DMS 273 (cell line): ENCODE measurements around the gene AJAP1.
A peak's percentile ranks its signal among the peaks of the same experiment; 100 is the strongest.

Experiments used
- DNase-seq: peaks from one replicate; lab custom pipeline; 2025; ENCODE audit not compliant: unreplicated experiment; lab: John Stamatoyannopoulos, UW

The AJAP1 gene

DNA sequence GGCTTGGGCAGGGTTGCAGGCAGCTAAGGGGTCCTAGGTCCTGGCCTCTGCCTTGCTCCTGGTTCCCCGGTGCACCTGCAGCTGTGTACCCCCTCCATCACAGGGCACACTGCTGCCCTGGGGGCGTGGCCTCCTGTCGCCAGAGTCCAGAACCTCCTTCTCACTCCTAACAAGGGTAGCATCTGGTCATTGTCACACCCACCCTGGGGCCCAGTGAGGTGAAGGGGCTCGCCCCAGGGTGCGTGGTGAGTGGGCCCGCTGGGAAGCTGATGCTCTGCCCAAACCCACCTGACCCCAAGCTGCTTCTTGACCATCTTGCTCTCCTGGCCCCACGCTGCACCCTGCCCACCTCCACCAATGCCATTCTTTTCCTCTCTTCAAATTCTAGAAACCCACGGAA lies 44.5 kb downstream of the AJAP1 start:
- DNase-seq: no peak

DNA sequence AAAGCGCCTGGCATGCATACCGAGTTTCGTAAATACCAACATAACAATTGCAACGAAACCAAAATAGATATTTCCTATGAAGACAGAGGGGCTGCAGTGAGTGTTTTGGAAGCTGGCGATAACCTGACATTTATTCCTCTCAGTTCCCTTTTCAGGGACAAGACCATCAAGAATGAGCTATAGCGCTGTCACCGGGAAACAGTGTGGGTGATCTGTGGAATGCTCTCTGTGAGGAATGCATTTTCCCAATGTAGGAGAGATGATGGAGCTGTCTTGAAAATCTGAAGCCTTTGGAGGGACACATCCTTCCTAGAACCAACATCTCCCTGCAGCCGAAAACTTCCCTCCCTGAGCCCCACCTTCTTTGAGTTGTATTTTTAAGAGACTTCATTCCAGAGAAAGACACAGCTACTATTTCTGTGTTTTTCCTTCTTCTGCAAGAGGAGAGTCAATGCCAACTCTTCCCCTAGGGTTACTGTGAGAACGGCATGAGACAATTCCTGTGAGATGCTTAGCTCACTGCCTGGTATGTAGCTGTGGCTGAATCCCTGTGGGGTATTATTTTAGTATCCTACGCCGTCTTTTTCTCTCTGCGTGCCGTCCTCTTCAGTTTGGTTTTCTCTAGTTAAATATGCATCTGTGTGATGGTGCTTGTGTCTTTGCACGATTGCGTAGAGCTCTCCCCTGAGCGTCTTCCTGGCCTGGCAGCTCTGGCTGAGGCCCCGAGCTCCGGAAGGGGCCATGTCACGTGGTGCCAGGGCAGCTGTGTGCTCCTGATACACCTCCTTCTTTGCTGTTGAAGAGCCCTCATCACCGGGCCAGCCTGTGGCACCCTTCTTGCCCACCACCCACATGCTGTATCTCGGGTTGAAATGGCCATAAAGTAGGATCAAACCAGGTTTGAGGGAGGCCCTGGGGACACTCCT lies 45.2 kb downstream of the AJAP1 start:
- no peak for DNase-seq

- DNase-seq: peak; percentile 30
Observed at GRCh38 chr1:4700801-4701200, 46.4 kb downstream of the AJAP1 start.

GRCh38 chr1:4701276-4701675 lies 46.9 kb downstream of the AJAP1 start:
- DNase-seq: no peak

DNA sequence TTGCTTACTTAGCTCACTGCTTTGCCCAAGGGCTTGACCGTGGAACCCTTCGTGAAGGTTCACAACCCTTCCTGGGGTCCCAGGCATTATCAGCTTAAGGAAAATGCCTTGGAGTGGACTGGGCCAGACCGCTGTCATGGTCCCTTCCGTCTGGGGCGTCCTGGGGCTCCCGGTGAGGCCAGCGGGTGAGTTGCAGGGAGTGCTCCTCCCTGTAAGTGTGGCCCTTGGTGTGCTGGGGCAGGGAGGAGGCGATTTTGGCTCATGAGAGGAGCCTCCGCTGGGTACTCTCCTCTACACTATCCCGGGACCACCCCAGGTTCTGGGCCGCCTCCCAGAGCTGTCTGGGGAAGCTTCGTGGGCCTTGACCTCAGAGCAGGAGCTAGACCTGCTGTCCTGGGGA lies 48.1 kb downstream of the AJAP1 start:
- no peak for DNase-seq

DNA sequence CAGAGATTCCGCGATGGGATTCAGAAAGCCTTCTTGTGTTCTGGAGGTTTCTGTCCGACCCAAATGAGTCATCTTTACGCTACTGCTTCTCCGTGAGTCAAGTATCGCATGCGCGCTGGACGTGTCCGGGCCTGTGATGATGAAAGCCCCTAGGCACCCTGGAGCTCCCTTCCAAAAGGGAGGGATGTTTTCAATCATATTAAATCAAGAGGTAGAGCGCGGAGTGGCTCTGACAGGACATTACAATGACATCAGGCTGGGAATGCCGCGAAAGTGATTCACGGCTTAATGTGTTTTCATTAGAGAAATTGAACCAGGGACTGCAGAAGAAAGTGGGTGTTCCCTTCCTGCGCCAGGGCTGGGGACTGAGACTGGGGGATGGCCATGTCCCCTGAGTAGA lies 48.5 kb downstream of the AJAP1 start:
- no peak for DNase-seq

- DNase-seq: no peak
Observed at GRCh38 chr1:4703646-4704045, 49.2 kb downstream of the AJAP1 start.

DNA sequence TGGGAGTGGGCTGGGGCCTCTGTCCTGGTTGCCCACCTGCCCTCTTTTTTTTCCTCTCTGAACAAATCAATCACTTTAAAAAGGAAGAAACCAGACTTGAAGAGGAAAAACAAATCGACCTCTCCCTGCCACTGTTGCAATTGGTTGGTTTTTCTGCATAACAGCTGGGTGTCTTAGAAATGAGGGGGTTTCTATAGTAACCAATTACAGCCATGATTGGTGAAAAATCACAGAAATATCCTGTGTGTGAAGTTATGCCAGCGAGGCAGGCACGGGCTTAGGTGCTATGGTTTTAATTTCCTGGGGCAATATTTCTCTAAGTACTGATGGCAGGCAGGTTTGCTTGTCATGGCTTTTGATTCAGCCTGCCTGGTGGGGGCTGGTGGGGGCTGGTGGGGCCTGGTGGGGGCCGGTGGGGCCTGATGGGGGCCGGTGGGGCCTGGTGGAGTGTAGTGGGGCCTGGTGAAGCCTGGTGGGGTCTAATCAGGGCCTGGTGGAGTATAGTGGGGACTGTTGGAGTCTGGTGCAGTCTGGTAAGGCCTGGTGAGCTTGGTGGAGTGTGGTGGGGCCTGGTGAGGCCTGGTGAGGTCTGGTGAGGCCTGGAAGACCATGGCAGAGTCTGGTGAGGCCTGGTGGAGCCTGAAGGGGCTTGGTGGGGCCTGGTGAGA lies 54.6 kb downstream of the AJAP1 start:
- no peak for DNase-seq

- DNase-seq: no peak
Observed at GRCh38 chr1:4709641-4710040, 55.2 kb downstream of the AJAP1 start.

GRCh38 chr1:4710592-4711415 lies 56.4 kb downstream of the AJAP1 start:
- no peak for DNase-seq

DNA sequence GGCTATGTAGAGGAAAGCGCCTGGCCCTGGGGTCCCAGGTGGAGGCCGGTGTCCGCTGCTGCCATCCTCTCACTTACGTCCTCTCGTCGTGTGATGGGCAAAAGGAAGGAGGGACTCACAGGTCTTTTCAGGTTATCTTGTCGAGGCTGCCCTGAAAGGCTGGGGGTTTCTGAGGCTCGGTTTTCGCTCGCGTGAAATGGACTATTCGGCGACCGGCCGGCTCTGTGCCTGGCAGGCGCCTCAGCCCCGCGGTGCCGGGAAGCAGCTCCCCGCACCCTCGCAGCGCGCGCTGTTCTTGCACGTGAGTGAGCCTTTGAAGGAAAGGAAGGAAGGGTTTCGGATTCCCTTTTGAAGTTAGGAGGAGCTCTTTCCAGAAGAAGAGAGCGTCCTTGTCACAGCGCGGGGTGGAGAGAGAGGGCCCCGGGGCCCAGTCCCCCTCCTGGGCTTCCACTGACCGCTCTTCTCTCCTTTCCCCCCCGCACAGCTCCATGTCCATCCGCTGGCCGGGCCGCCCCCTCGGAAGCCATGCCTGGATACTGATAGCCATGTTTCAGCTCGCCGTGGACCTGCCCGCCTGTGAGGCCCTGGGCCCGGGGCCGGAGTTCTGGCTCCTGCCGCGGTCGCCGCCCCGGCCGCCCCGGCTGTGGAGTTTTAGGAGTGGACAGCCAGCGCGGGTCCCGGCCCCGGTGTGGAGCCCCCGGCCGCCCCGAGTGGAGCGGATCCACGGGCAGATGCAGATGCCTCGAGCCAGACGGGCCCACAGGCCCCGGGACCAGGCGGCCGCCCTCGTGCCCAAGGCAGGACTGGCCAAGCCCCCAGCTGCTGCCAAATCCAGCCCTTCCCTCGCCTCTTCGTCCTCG lies 57.2 kb downstream of the AJAP1 start:
- DNase-seq: no peak

- no peak for DNase-seq
Observed at GRCh38 chr1:4713669-4714068, 59.3 kb downstream of the AJAP1 start.

GRCh38 chr1:4716406-4716805 lies 62.0 kb downstream of the AJAP1 start:
- DNase-seq: no peak

DNA sequence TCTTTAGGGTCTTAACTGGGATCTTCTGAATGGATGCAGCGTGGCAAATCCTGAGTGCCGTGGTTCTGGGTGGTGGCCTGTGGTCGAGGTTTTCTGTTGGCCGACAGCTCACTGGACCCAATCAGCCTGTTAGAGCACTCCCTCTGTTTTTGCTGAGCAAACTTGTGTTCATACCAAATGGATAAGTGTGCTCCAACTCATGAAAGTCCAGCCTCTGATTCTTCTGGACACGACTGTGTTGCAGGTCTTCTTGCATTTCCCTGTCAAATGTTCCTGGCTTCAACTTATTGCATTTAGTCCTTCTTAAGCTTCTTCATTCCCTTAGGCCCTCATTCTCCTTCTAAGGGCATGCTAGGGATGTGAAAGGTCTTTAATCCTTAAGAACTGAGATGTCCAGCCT lies 63.7 kb downstream of the AJAP1 start:
- no peak for DNase-seq

DNA sequence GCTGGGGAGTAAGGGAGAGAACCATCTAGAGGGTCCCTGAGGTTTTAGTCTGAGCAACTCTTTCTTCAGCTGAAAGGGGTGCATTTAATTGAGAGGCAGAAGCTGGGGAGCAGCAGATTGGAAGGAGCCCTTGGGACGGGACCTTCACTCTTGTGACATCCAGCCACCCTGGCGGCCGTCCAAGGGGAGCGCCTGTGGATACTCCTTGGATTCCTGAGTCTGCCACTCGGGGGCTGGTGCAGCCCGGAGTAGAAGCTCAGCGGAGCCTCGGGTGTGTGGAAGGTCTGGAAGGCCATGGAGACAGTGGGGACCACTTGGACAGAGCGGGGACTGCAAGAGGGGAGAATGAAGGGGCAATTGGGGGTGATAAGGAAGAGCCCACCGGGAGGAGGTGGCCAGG lies 68.7 kb downstream of the AJAP1 start:
- DNase-seq: no peak

DNA sequence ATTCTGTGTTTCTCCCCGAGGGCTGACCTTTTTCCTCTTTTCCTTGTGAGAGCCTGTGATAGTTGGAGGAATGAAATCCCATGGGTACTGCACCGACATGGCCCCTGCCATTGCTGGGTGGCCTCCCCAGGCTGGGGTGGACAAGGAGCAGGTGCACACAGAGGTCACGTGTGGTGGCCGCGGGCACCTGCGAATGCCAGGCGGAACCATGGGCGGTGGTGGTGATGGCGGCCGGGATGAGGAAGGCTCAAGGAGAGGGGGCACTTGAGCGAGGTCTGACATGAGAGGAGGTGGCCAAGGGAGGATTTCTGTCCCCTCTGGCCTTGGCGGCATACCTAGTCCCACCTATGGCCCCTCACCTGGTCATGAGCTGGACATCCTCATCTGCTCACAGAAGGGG lies 69.6 kb downstream of the AJAP1 start:
- no peak for DNase-seq

DNA sequence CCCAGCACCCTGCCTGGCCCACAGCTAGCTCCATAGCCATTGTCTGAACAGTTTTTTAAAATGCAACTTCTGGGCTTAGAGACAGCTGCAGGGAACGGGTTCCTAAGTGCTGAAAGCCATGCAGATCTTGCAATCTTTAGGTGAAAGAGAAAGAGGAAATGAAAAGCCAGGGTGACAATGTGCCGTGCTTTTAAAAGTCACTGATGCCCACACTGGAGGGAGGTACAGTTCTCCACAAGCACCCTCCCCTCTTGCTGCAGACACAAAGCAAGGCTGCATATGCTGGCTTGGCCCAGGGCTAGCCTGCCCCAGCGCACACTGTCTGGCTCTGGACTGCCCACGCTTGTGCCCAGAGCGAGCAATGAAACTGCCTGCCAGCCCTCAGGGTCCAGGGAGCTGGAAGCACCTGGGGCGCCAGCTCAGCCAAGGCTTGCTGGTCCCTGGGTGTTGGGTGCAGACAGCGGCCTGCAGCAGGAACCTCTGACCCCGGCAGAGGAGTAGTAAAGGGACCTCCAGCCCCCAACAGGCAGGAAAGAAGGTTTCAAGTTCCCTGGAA lies 70.4 kb downstream of the AJAP1 start:
- no peak for DNase-seq

DNA sequence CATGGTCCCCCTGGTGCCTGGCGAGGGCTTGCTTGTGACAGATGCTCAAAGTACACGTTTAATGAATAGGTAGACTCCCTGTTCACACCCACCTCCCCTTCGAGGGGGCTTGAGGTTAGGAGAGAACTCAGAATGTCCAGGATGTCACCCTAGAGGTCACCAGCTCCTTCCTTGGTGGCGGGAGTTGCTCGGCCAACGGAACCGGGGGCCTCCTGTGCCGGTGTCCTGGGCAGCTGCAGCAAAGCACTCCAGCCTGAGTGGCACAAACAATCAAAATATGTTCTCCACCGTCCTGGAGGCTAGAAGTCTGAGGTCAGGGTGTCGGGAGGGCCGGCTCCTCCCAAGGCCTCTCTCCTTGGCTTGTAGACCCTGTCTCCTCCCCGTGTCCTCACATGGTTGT lies 71.0 kb downstream of the AJAP1 start:
- no peak for DNase-seq

DNA sequence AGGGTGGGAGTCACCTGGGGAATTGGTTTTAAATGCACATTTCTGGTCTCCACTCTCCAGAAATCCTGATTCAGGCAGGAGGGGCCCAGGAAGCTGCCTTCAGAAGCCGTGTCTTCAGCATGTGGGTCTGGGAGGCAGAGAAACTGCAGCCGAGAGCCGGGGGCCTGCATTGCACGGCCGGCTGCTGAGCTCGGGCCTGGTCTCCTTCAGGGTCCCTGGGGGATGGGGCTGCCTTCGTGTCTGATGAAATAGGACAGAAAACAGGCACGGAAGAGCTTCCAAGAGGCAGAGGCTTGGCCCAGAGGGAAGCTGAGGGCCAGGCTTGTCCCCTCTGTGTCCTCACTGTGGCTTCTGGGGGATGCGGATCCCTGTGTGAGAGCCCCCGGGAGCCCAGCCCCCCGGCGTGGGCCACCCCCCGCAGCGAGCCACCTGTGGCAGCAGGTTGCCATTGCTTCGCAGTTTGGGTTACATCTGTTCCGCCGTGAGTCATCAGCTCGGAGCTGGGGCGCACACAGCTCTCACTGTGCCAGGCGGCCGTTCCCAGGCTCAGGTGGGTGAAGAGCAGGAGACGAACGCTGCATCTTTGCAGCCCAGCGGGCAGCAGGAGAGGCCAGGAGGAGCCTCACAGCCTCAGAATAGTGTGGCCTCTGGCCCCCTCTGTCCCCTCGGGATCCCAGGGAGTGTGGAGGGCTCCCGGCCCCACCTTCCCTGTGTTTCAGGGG lies 72.4 kb downstream of the AJAP1 start:
- peak; percentile 64 for DNase-seq
